Retinal pigment epithelial cell (primary cell): ENCODE measurements around the gene DSCAM.

Experiments
- DNase-seq: peaks from one replicate; pipeline ENCODE4 v3.0.0-alpha.2; 2010; ENCODE audit warnings: low read depth
- H3K4me3 ChIP-seq: 2 replicates; pipeline ENCODE4 v1.5.1; 2011; ENCODE audit warnings: mild to moderate bottlenecking, low read length, control low read depth, moderate library complexity
- CTCF ChIP-seq: conservative IDR thresholded peaks from 2 replicates; pipeline ENCODE4 v1.5.1; 2011; ENCODE audit warnings: low read depth, low read length, control low read depth, inconsistent platforms

Gene DSCAM

GRCh38 chr21:40018871-40019475, 828.0 kb downstream of the DSCAM start:
- TF ChIP-seq CTCF, result no peak
- DNase-seq, result no peak
- H3K4me3 ChIP-seq, result no peak overlapping the region

- TF ChIP-seq CTCF, result no peak
- no peak for DNase-seq
- no peak overlapping the region for H3K4me3 ChIP-seq
These were observed 830.3 kb downstream of the DSCAM start for GRCh38 chr21:40016667-40017066.

GRCh38 chr21:40016234-40016633, 830.7 kb downstream of the DSCAM start:
- no peak for DNase-seq
- TF ChIP-seq CTCF, result no peak

GRCh38 chr21:40015818-40016217, 831.1 kb downstream of the DSCAM start:
- DNase-seq, result no peak
- no peak overlapping the region for H3K4me3 ChIP-seq
- TF ChIP-seq CTCF, result no peak

More at GRCh38 chr21:40016234-40016633, 830.7 kb downstream of the DSCAM start:
- H3K4me3 ChIP-seq, result no peak overlapping the region

GRCh38 chr21:40014394-40014793, 832.6 kb downstream of the DSCAM start:
- no peak overlapping the region for H3K4me3 ChIP-seq
- DNase-seq, result no peak
- TF ChIP-seq CTCF, result no peak

GRCh38 chr21:40013001-40013735, 833.8 kb downstream of the DSCAM start:
- no peak overlapping the region for H3K4me3 ChIP-seq
- no peak for TF ChIP-seq CTCF
- DNase-seq, result no peak

- TF ChIP-seq CTCF, result no peak
- H3K4me3 ChIP-seq, result no peak overlapping the region
- DNase-seq, result no peak
These were observed 835.6 kb downstream of the DSCAM start for GRCh38 chr21:40011371-40011770.
